Vagina (tissue), 2 donors: ENCODE measurements around the gene PACS1.

Source experiments
- POLR2A ChIP-seq, 2 donors: fragments of 450-650 bp; IDR thresholded peaks; one replicate each; pipeline ENCODE4 v1.6.1; 2017; ENCODE audit warnings: antibody characterized with exemption in 2 of 2, mild to moderate bottlenecking in 2 of 2, moderate library complexity in 2 of 2
- POLR2AphosphoS5 ChIP-seq, 2 donors: sonication (generic); formaldehyde crosslinking; IDR thresholded peaks; one replicate each; pipeline ENCODE4 v1.9.0; 2017; ENCODE audit warnings: antibody characterized with exemption in 2 of 2, mild to moderate bottlenecking in 2 of 2, low read depth in 1 of 2; ENCODE audit not compliant: insufficient read depth in 1 of 2
- TF ChIP-seq, protein P1 (sequence below), 3 experiments: fragments of 450-650 bp in 2 of 3; fragments of 200-600 bp in 1 of 3; sonication (generic) in 1 of 3; IDR thresholded peaks; one replicate each; pipeline ENCODE4 v1.5.1; 2017 to 2019; ENCODE audit warnings: antibody characterized with exemption in 3 of 3, mild to moderate bottlenecking in 2 of 3, moderate library complexity in 2 of 3

- TF ChIP-seq, protein P1, sequence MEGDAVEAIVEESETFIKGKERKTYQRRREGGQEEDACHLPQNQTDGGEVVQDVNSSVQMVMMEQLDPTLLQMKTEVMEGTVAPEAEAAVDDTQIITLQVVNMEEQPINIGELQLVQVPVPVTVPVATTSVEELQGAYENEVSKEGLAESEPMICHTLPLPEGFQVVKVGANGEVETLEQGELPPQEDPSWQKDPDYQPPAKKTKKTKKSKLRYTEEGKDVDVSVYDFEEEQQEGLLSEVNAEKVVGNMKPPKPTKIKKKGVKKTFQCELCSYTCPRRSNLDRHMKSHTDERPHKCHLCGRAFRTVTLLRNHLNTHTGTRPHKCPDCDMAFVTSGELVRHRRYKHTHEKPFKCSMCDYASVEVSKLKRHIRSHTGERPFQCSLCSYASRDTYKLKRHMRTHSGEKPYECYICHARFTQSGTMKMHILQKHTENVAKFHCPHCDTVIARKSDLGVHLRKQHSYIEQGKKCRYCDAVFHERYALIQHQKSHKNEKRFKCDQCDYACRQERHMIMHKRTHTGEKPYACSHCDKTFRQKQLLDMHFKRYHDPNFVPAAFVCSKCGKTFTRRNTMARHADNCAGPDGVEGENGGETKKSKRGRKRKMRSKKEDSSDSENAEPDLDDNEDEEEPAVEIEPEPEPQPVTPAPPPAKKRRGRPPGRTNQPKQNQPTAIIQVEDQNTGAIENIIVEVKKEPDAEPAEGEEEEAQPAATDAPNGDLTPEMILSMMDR (IDR thresholded peaks at IDR 0.05) = no peak
- TF ChIP-seq POLR2A (IDR thresholded peaks at IDR 0.05) (no peak), POLR2AphosphoS5 (IDR thresholded peaks at IDR 0.05; ENCODE audit: insufficient read depth in 1 of 2, low read depth in 1 of 2) (no peak)
Observed at GRCh38 chr11:66240781-66241136, 170.7 kb downstream of the PACS1 start.
